NCI-H2081 (cell line): ENCODE results near the gene KCTD16.

Source experiments
- DNase-seq, 2 experiments: peaks; one replicate each; lab custom pipeline; 2025; lab: John Stamatoyannopoulos, UW

The KCTD16 gene

GRCh38 chr5:144170276-144171024 lies at the start of gene KCTD16, which contains the start of gene YIPF5:
TSS of gene KCTD16 (plus strand) at chr5:144170873.
TSS of gene YIPF5 (minus strand) at chr5:144170659. CDS start at chr5:144169955, 704 bp downstream.
- peak; percentile 96 to 97 for DNase-seq

GRCh38 chr5:144121577-144121976 lies 49.1 kb upstream of the KCTD16 start:
- DNase-seq: no peak

DNA sequence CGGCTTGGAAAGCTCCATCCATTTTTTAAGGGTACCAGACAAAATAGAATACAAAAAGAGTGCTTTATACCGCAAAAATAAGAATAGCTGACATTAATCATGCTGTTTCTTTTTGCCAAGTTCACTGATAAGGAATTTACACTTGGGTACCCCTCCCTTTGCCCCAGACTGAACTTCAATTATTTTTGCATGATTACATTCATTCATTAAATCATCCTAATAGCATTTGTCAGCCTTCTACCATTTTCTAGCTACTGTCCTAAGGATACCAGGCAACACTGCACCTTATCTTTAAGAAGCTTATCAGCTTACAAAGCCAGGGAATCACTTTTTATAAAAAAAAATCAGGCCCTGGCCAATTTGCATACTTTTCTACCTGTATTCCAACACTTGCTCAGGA lies 48.6 kb upstream of the KCTD16 start:
- DNase-seq: no peak

DNA sequence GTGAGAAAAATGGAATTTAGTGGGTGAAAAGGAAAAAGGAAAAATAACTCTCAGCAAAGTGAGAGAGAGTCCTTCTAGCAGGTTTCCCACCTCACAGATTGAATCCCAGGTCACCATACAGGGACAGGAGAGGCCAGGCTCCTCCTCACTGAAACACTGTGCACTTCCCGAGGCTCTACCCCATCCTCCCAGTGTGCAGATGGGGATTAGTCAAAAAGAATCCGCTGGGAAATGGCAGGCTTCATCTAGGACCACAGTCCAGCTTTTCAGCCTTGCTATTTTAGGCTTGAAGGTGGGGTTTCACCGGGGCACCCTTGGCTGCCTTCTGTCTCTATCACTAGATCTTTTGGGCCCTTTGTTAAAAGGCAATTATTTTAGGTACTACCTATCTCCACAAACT lies 48.0 kb upstream of the KCTD16 start:
- no peak for DNase-seq

DNA sequence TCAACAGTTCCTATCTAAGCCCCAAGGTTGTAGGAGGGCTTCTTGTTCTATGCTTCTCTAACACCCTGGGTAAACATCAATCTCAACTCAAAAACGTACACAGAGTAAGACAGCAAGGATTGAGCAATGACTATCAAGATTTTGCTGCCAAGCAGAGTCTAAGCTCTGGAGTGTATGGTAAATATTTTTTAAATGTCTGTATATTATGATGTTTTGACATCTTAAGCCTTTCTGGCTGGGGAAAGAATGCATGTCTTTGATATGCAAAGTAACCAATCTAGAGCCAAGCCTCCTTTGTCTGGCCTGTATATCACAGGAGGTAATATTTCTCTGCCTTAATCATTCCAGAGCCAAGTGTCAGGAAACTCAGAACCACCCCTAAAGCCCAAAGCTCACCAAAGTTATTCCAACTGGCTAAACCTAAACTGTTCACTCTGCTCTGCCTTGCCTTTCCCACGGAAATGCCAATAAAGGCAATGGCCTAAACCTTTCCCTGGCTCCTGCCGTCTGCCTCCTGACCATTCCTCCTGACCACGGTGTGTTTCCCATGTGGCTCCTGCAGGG lies 45.4 kb upstream of the KCTD16 start:
- DNase-seq: no peak

- DNase-seq: no peak
Observed at GRCh38 chr5:144126707-144127106, 44.0 kb upstream of the KCTD16 start.

DNA sequence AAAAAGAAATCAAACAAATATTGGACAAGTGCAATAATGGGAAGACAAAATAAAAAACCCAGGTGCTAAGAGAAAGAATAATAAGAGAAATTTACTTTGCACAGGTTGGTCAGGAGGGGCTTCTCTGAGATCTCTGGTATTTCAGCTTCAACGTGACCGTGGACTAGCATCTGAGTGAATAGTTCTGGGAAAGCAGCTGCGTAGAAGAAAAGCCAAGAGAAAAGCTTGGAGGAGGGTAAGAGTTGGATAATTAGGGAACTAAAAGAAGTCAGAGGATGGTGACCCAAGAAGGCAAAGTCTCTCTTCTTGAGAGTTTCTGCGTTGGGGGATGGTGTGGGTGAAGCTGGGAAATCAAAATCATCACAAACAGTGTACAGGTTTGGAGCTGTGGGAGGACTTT lies 41.8 kb upstream of the KCTD16 start:
- DNase-seq: no peak

GRCh38 chr5:144130306-144130705 lies 40.4 kb upstream of the KCTD16 start:
- no peak for DNase-seq

DNA sequence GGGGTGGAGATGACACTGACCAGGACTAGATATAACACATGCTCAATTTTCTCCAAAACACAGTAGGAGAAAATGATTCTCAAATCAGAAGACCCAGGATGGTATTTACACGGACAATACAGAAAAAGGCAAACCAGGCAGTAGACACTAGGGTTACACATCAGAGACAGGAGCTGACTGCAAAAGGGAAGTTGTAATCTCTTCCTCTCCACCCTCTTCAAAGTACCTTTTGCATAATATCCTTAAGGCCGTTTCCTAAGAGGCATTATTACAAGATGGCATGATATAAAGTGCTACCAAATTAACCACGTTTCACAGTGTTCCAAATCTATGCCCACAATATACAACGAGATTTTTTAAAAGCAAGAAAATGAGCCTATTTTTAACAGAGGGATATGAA lies 39.4 kb upstream of the KCTD16 start:
- no peak for DNase-seq

GRCh38 chr5:144133050-144133633 lies 37.5 kb upstream of the KCTD16 start:
- DNase-seq: no peak

DNA sequence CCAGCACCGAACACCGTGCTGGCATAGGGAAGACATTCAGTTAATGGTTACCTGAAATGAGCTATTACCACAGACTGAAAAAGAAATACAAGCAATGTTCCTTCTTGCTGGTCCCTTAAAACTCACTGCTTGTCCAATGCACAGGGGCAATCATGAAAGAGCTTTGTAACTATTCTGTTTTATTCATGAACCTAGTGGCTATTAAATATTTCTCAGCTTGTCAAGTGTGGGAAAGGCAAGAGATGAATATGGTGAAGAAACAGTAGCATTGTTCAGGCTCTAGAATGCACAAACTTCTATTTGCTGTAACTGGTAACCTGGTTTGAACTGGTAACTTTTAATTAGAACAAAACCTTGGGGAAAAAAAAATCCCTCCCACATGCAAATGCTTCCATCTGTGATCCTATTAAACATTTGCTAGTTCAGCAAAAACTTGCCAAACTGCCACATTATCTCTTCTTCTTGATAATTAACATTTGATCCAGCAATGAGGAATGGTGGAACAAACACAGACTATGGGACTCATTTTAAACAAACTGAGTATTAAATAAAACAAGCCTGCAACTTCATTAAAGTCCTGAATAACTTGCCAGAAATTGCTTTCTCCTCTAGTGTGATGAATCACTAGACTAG lies 36.4 kb upstream of the KCTD16 start:
- no peak for DNase-seq

DNA sequence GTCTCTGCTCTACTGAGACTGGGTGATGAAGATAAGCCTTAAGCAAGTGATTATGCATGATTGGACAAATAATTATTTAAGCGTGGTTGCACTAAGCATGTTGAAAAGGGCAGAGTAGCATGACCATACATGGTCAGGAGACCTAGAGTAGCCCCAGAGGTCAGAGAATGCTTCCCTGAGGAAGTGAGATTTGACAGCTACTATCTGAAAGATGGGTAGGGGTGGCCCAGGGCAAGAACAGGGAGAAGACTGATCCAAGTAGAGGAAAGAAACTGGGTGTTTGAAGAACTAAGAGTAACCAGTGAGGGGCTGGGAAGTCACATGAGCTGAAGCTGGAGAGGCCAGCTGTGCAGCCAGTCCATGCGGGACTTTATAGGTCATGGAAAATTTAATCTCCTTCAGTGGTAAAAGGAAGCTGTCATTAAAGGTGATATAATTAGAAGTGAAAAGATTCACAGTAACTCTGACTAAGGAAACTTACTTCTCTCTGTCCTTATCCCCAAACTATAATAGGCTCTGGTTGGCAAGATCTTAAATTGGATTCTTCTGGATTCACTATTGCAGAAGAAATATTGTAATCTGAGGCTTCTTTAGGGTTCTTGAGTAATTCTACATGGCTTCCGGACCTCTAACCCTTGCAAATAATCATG lies 35.4 kb upstream of the KCTD16 start:
- DNase-seq: no peak

DNA sequence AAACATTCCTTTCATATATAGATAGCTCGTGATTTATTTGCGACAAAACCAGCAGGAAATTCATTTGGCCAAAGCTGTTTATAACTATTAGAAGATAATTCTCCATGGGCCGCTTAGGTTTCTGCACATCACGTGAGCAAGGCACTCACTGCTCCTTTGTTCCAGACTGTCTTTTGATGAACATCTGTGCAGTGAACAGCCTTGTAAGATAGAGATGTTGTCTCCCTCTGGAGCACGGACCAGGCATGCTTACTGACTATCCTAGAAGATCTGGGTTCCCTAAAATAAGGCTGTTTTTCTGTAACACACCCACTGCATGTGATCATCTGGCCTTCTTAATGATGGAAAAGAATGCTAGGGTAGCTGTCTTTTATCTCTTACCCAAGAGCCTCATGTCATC lies 31.1 kb upstream of the KCTD16 start:
- no peak for DNase-seq

- no peak for DNase-seq
Observed at GRCh38 chr5:144141585-144141984, 29.1 kb upstream of the KCTD16 start.

DNA sequence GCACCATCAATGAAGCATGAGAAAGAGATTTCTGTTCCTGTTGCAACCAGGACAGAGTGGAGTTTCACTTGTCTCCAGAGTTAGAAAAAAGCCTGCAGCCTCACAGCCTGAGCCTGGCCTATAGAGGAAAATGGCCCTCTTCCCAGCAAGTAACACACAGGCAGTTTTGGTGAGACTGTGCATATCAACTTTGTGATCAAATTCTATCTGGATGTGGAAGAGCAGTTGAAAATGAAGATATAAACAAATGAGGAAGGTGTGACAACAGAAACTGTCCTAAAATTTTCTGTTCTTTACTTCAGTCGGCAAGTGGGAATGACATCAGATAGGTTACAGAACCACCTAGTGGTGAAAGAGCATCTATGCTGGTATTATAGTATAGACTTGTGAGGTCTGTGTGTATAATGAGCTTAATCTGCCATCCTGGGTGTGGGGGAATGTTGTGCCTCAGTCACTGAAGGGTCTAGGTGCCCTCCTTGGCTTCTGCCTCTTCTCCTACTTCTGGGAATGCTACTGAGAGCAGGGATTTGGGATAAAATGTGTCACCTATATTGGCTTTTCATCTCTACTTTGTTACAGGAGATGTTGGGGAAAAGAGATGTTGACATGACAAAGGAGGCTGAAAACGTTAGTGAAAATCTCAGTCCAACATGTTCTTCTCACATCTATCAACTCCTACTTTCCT lies 28.4 kb upstream of the KCTD16 start:
- DNase-seq: peak in 1 of 2 experiments; percentile 32

GRCh38 chr5:144142824-144143162 lies 27.9 kb upstream of the KCTD16 start:
- no peak for DNase-seq

DNA sequence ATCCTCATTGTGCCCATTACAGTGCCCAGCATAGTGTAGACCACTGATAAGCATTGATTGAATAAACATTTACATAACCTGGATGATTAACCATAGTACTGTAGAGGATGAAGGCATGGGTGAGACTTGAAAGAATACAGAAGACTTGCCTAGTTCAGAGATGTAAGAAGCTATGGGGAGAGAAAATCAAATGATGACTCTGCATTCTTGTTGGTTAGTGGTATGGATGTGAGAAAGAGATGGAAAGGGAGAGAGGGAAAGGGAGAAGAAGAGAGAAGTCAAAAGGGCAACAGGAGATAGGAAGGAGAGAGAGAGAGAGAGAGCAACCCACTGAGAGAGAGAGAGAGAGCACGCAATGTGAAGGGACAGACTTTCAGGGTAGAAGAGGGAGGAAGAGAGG lies 27.0 kb upstream of the KCTD16 start:
- no peak for DNase-seq

GRCh38 chr5:144144956-144145751 lies 25.5 kb upstream of the KCTD16 start:
- peak in 1 of 2 experiments; percentile 26 for DNase-seq

GRCh38 chr5:144151026-144151425 lies 19.6 kb upstream of the KCTD16 start:
- DNase-seq: no peak

- no peak for DNase-seq
Observed at GRCh38 chr5:144156767-144157171, 13.9 kb upstream of the KCTD16 start.

- DNase-seq: no peak
Observed at GRCh38 chr5:144162686-144163085, 8.0 kb upstream of the KCTD16 start.
